BLaER1 treated with 17β-estradiol and CSF1 and Interleukin-3, amounts not matched to agents 10 nM and 100 nM (cell line): ENCODE results near the gene RSPO3.

ENCODE experiments used
- H3K27ac ChIP-seq, 11 experiments: shearing (Covaris generic); formaldehyde crosslinking; 2 replicates each; pipeline ENCODE4 v1.8.1; 2022
- H3K27me3 ChIP-seq, 11 experiments: shearing (Covaris generic); formaldehyde crosslinking; 2 replicates each; pipeline ENCODE4 v1.8.1; 2022
- H3K36me3 ChIP-seq, 11 experiments: shearing (Covaris generic); formaldehyde crosslinking; 2 replicates each; pipeline ENCODE4 v1.8.1; 2022
- H3K4me1 ChIP-seq, 10 experiments: shearing (Covaris generic); formaldehyde crosslinking; 2 replicates each; pipeline ENCODE4 v1.8.1; 2022
- H3K4me2 ChIP-seq, 11 experiments: shearing (Covaris generic); formaldehyde crosslinking; 2 replicates each; pipeline ENCODE4 v1.8.1; 2022
- H3K4me3 ChIP-seq, 10 experiments: shearing (Covaris generic); formaldehyde crosslinking; 2 replicates each; pipeline ENCODE4 v1.8.1; 2022
- H3K9ac ChIP-seq, 11 experiments: shearing (Covaris generic); formaldehyde crosslinking; 2 replicates each; pipeline ENCODE4 v1.8.1; 2022
- H3K9me3 ChIP-seq, 11 experiments: shearing (Covaris generic); formaldehyde crosslinking; replicated peaks in 1 of 11; 2 replicates each; pipeline ENCODE4 v1.8.1; 2022
- H4K20me1 ChIP-seq, 11 experiments: shearing (Covaris generic); formaldehyde crosslinking; 2 replicates each; pipeline ENCODE4 v1.8.1; 2022
- Cebpa-rat ChIP-seq, 11 experiments: shearing (Covaris generic); IDR thresholded peaks; 2 replicates each; pipeline ENCODE4 v1.8.1; 2022

RSPO3 gene

DNA sequence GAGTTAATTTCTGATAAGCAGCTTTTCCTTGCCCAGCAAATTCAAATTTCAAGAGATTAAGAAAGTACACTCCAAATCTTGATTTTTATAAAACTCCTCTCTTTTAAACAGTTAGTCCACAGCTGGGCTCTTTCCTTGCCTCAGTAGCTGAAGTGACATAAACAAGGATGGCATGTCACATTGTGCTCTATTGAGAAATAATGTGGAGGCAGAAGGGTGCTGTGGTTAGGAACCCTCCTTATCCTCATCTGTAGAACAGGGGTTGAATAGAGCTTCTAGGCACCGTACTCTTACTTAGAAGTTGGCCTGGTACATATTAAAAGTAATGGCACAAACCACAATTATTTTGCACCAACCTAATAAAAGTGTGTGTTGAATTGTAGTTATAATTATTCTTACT is 70.3 kb downstream of the RSPO3 start:
- Histone ChIP-seq H3K4me3 (no peak overlapping the region), H3K27me3 (no peaks in the 10 kb centered on the region), H3K9me3 (no peaks in the 10 kb centered on the region), H4K20me1 (no peaks in the 10 kb centered on the region), H3K27ac (no peak overlapping the region), H3K36me3 (no peaks in the 10 kb centered on the region), H3K4me1 (peaks cover 0 to 24% (median 12%) of the 10 kb centered on the region in 10 experiments; a peak in 9 of 20 replicates), H3K4me2 (no peak overlapping the region), H3K9ac (no peak overlapping the region)
- no peak for TF ChIP-seq Cebpa-rat (IDR thresholded peaks at IDR 0.05)

DNA sequence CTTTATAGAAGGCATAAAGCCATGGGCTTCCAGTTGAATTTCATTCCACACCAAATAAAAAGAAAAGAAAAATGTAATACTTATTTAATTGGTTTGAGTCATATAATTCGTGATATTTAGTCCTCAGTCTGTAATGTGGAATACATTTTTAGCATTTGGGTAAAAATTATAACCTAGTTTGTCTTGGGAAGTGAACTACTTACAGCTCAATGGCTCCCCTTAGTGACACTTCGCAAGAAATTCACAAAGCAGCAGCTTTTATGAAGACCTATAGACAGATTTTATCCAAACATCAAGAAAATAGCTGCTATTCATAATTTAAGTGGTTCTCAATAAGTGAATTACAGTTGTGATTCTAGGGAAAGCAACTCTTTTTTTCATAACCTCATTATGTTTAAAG is 72.1 kb downstream of the RSPO3 start:
- no peaks in the 10 kb centered on the region for H3K9me3 ChIP-seq
- H3K4me3 ChIP-seq = no peak overlapping the region
- H3K27ac ChIP-seq = no peak overlapping the region

DNA sequence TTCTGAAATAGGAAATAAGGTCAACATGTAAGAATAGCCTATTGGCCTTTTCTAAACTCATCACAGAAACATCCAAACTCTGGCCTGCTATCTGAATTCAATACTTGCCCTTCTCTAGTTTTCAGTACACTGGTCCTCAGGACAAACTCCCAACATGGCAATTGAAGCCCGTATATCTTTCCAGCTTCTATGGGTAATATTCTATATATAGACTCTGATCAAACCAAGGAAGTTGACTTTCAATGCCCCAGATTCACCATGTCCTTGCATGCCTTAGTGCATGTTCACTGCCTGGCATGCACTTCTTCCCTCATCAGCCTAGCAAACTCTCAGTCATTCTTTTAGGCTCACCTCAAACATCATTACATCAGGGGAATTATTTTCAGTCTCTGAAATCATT is 73.2 kb downstream of the RSPO3 start:
- no peaks in the 10 kb centered on the region for H4K20me1 ChIP-seq

More for the DNA sequence above, 72.1 kb downstream of the RSPO3 start:
- TF ChIP-seq Cebpa-rat (IDR thresholded peaks at IDR 0.05) = no peak
- H3K27me3 ChIP-seq = no peaks in the 10 kb centered on the region
- H4K20me1 ChIP-seq = no peaks in the 10 kb centered on the region
- no peaks in the 10 kb centered on the region for H3K36me3 ChIP-seq
- H3K4me1 ChIP-seq = peaks cover 0 to 27% (median 12%) of the 10 kb centered on the region in 10 experiments; a peak in 9 of 20 replicates
- H3K4me2 ChIP-seq = no peak overlapping the region
- H3K9ac ChIP-seq = no peak overlapping the region

DNA sequence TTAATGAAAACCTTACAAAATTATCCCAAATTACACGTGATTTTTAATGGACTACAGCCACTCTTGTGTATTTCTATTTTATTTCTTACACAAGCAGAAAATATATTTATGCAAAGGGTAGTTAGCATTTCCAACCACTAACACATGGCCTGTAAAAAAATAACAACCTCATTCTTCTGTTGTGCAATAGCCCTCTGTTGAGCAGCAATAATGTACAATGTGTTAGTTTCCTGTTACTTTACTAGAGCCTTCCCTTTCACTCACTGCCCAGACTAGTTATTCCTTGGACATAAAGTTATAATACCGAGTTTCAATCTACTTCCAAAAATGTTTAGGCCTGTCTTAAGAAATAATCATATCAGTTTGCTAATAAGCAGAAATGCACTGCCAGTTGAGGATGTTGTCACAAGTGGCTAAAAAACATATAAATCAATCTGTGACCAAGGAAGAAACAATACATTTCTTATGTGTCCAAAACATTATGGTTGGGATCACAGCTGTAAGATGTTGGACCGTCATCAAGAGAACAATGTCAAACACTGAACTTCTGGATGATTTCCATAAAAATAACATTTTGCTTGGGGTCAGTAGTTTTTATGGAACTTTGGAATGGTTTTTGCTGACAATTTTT is 74.6 kb downstream of the RSPO3 start:
- no peak overlapping the region for H3K9ac ChIP-seq
- H3K36me3 ChIP-seq = no peaks in the 10 kb centered on the region
- no peaks in the 10 kb centered on the region for H4K20me1 ChIP-seq
- peak in 3 of 11 experiments; percentile 31 to 73 (median 67); a peak in 5 of 22 replicates for TF ChIP-seq Cebpa-rat (IDR thresholded peaks at IDR 0.05)
- H3K4me1 ChIP-seq = peaks cover 0 to 29% (median 12%) of the 10 kb centered on the region in 10 experiments; a peak in 9 of 20 replicates
- H3K4me2 ChIP-seq = peak overlapping the region in 6 of 11 experiments; percentile 5 to 69 (median 48); a peak in 10 of 22 replicates
- H3K9me3 ChIP-seq = no peaks in the 10 kb centered on the region
- peak overlapping the region in 6 of 11 experiments; percentile 7 to 59 (median 22); a peak in 9 of 22 replicates for H3K27ac ChIP-seq
- no peak overlapping the region for H3K4me3 ChIP-seq
- H3K27me3 ChIP-seq = no peaks in the 10 kb centered on the region

More for the DNA sequence above, 73.2 kb downstream of the RSPO3 start:
- Histone ChIP-seq H3K4me2 (peak overlapping the region in 3 of 11 experiments; percentile 41 to 69 (median 55); a peak in 5 of 22 replicates), H3K9me3 (no peaks in the 10 kb centered on the region), H3K4me1 (peaks cover 0 to 27% (median 12%) of the 10 kb centered on the region in 10 experiments; a peak in 9 of 20 replicates), H3K9ac (no peak overlapping the region), H3K27ac (0 out of 22 replicates have a peak overlapping the region, but pooled peaks of 1 of the 11 experiments have one; percentile 59), H3K27me3 (no peaks in the 10 kb centered on the region), H3K4me3 (no peak overlapping the region), H3K36me3 (no peaks in the 10 kb centered on the region)
- TF ChIP-seq Cebpa-rat (IDR thresholded peaks at IDR 0.05) = no peak

DNA sequence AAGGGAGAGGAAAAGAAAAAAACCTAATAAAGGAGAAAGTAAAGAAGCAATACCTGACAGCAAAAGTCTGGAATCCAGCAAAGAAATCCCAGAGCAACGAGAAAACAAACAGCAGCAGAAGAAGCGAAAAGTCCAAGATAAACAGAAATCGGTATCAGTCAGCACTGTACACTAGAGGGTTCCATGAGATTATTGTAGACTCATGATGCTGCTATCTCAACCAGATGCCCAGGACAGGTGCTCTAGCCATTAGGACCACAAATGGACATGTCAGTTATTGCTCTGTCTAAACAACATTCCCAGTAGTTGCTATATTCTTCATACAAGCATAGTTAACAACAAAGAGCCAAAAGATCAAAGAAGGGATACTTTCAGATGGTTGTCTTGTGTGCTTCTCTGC is 77.4 kb downstream of the RSPO3 start:
- Histone ChIP-seq H3K4me3 (no peak overlapping the region), H3K4me1 (peaks cover 0 to 39% (median 12%) of the 10 kb centered on the region in 10 experiments; a peak in 9 of 20 replicates), H3K9ac (no peak overlapping the region), H3K4me2 (no peak overlapping the region), H3K9me3 (no peaks in the 10 kb centered on the region), H3K27ac (no peak overlapping the region), H4K20me1 (no peaks in the 10 kb centered on the region), H3K27me3 (no peaks in the 10 kb centered on the region), H3K36me3 (no peaks in the 10 kb centered on the region)
- no peak for TF ChIP-seq Cebpa-rat (IDR thresholded peaks at IDR 0.05)

DNA sequence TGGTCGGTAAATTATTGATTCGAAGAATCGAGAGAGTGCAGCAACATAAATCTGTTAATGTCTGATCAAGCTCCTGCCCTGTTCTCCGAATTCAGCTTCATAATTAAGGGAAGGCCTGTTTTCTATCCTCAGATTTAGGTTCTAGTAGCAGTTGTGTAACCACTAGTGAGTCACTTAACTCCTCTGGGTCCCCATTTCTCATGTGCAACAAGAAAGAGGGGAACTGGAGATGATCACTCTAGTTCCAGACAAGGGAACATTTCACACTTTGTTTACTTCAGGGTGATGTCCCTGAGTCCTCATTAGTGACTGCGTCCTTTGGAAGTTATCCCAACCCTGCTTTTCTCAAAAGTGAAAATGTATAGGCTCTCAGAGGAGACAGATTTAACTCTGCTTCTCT is 80.1 kb downstream of the RSPO3 start:
- H4K20me1 ChIP-seq = no peaks in the 10 kb centered on the region
- no peaks in the 10 kb centered on the region for H3K9me3 ChIP-seq
- peaks cover 0 to 16% (median 0%) of the 10 kb centered on the region in 10 experiments; a peak in 6 of 20 replicates for H3K4me1 ChIP-seq
- H3K27ac ChIP-seq = peak overlapping the region in 1 of 11 experiments; percentile 37; a peak in 2 of 22 replicates
- H3K9ac ChIP-seq = no peak overlapping the region
- TF ChIP-seq Cebpa-rat (IDR thresholded peaks at IDR 0.05) = no peak
- no peaks in the 10 kb centered on the region for H3K36me3 ChIP-seq
- peak overlapping the region in 4 of 11 experiments; percentile 29 to 57 (median 35); a peak in 5 of 22 replicates for H3K4me2 ChIP-seq
- no peaks in the 10 kb centered on the region for H3K27me3 ChIP-seq
- H3K4me3 ChIP-seq = no peak overlapping the region

GRCh38 chr6:127199470-127199869 is 81.0 kb downstream of the RSPO3 start:
- no peaks in the 10 kb centered on the region for H3K9me3 ChIP-seq
- no peak overlapping the region for H3K27ac ChIP-seq
- no peaks in the 10 kb centered on the region for H3K27me3 ChIP-seq
- TF ChIP-seq Cebpa-rat (IDR thresholded peaks at IDR 0.05) = no peak
- H4K20me1 ChIP-seq = no peaks in the 10 kb centered on the region
- no peak overlapping the region for H3K4me3 ChIP-seq
- H3K36me3 ChIP-seq = no peaks in the 10 kb centered on the region
- H3K9ac ChIP-seq = no peak overlapping the region
- H3K4me2 ChIP-seq = no peak overlapping the region
- peaks cover 0 to 18% (median 0%) of the 10 kb centered on the region in 10 experiments; a peak in 6 of 20 replicates for H3K4me1 ChIP-seq

- no peaks in the 10 kb centered on the region for H3K36me3 ChIP-seq
- H3K4me2 ChIP-seq = no peak overlapping the region
- H3K4me1 ChIP-seq = peaks cover 0 to 25% (median 0%) of the 10 kb centered on the region in 10 experiments; a peak in 6 of 20 replicates
- no peaks in the 10 kb centered on the region for H4K20me1 ChIP-seq
- no peak for TF ChIP-seq Cebpa-rat (IDR thresholded peaks at IDR 0.05)
- H3K27me3 ChIP-seq = no peaks in the 10 kb centered on the region
- no peak overlapping the region for H3K4me3 ChIP-seq
- no peak overlapping the region for H3K27ac ChIP-seq
- H3K9me3 ChIP-seq = no peaks in the 10 kb centered on the region
- H3K9ac ChIP-seq = no peak overlapping the region
Observed at GRCh38 chr6:127200114-127200513, 81.6 kb downstream of the RSPO3 start.

DNA sequence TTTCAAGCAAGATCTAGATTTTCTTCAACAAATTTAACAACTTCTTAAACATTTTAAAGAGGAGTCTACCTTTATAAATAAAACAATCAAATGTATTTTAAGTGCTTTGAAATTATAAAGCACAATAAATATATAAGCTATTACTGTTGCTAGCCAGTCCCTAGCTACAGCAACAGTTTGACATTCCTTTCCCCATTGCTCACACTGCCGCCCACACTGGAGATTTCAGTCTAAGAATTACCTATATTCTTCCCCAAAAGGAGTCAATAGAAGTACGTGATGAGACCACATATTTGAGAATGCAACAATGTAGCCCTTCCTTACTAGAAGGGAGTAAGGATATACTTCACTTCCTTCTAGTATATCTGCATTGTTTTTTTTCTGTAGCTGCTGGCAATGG is 82.8 kb downstream of the RSPO3 start:
- no peak for TF ChIP-seq Cebpa-rat (IDR thresholded peaks at IDR 0.05)
- Histone ChIP-seq H4K20me1 (no peaks in the 10 kb centered on the region), H3K27ac (no peak overlapping the region), H3K4me1 (peaks cover 0 to 25% (median 0%) of the 10 kb centered on the region in 10 experiments; a peak in 6 of 20 replicates), H3K9ac (no peak overlapping the region), H3K27me3 (no peaks in the 10 kb centered on the region), H3K4me3 (no peak overlapping the region), H3K9me3 (no peaks in the 10 kb centered on the region), H3K4me2 (no peak overlapping the region), H3K36me3 (no peaks in the 10 kb centered on the region)

DNA sequence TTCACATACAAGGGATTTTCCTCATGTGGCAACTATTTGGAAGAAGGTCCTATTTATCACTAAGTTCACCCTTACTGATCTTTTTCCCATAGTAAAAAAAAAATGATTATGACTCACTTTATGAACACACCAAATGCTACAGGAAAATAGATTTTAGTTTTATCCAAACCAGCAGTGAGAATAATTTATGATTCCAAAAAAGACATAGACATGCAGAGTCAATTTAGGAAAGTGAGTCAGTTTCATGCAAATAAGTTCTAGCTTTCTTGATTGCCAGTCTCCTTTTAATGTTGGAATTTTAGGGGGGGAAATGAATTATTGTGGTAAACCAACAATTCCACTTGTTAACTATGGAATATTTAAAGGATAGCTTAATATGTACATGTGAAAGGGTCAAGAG is 84.2 kb downstream of the RSPO3 start:
- Histone ChIP-seq H3K4me1 (peaks cover 0 to 29% (median 0%) of the 10 kb centered on the region in 10 experiments; a peak in 6 of 20 replicates), H3K27ac (no peak overlapping the region), H3K9ac (no peak overlapping the region), H3K27me3 (no peaks in the 10 kb centered on the region), H4K20me1 (no peaks in the 10 kb centered on the region), H3K36me3 (no peaks in the 10 kb centered on the region), H3K4me2 (no peak overlapping the region), H3K9me3 (no peaks in the 10 kb centered on the region), H3K4me3 (no peak overlapping the region)
- no peak for TF ChIP-seq Cebpa-rat (IDR thresholded peaks at IDR 0.05)
